GM21723 (cell line): Measurements from ENCODE around the gene ZNF136.

Experiments used
- ATAC-seq: cut with Tn5 transposase; IDR thresholded peaks from one replicate; pipeline ENCODE4 v1.9.1; 2021; ENCODE audit warnings: mild to moderate bottlenecking, moderate library complexity; ENCODE audit not compliant: unreplicated experiment

ZNF136 gene

DNA sequence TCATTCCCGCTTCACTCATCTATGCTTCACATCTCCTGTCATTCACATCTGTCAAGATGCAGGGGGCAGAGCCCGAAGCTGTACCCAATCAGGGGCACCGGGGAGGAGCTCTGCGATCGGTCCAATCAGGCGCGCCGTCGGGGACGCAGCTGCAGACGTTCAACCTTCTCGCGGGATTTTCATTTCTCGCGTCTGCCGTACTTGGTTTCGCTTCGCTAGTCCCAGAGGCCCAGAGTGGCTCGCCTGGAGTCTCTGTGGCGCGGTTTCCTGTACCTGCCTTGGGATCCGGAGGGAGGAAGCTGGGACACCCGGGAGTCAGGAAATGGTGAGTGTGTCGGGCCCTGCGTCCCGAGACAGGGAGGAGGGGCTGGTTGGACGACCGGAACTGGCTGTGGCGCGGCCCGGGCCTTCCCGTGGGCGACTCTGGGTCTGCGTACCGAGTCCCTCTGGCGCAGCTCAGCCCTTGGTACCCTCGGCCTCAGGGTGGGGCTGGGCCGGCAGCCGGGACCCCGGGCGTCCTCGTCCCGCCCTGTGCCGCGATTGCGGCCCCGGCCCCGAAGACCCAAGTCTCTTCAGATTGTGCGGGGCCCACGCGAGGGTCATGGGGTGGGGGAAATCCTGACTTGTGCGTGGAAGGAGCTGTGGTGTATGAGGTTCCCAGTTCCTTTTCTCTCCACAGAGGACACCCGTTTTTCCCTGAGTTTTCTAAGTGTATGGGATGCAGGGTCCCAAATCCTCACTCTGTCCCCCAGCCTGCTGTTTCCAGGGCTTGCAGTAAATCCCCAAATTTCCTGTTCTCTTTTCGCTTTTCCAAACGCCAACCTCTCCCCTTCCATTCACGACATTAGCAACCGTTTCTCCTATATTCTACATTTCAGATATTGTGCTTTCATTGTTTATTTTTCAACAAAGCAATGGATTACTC lies at the start of gene ZNF136:
Gene ZNF136 (plus strand): TSS at position 215 of the 925 bp plus-strand sequence. CDS start 108 bp downstream, at position 323.
- peak; percentile 90 for ATAC-seq

GRCh38 chr19:12113121-12113520 lies 49.8 kb upstream of the ZNF136 start:
- no peak for ATAC-seq

GRCh38 chr19:12117201-12117970 lies 45.5 kb upstream of the ZNF136 start:
- ATAC-seq, result no peak

DNA sequence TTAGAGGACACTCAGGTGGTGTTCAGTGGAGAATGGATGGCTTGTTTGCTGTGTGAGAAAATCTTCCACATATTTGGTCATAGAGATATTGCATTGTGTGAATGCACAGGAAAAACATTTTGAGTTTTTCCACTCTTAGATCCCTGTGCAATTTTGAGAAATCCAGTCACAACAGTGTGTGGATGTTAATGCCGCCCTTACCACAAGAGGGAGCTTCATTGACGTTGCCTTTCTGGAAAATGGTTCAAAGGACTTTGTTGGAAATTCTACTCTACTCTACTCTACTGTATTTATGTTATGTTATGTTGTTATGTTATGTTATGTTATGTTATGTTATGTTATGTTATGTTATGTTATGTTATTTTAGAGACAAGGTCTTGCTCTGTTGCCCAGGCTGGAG lies 36.2 kb upstream of the ZNF136 start:
- ATAC-seq, result no peak

DNA sequence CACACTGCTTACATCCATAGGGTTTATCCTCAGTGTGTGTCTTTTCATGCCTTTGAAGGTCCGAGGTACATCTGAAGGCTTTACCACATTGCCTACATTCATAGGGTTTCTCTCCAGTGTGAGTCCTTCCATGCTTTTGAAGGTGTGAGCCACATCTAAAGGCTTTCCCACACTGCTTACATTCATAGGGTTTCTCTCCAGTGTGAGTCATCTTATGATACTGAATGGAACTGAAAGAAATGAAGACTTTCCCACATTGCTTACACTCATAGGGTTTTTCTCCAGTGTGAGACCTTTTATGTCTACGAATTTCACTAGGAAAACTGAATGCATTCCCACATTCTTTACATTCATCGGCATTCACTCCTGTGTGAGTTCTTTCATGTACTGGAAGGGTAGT lies 29.8 kb upstream of the ZNF136 start:
- ATAC-seq, result no peak

- no peak for ATAC-seq
Observed at GRCh38 chr19:12137221-12137940, 25.5 kb upstream of the ZNF136 start.

- no peak for ATAC-seq
Observed at GRCh38 chr19:12139269-12139668, 23.6 kb upstream of the ZNF136 start.

DNA sequence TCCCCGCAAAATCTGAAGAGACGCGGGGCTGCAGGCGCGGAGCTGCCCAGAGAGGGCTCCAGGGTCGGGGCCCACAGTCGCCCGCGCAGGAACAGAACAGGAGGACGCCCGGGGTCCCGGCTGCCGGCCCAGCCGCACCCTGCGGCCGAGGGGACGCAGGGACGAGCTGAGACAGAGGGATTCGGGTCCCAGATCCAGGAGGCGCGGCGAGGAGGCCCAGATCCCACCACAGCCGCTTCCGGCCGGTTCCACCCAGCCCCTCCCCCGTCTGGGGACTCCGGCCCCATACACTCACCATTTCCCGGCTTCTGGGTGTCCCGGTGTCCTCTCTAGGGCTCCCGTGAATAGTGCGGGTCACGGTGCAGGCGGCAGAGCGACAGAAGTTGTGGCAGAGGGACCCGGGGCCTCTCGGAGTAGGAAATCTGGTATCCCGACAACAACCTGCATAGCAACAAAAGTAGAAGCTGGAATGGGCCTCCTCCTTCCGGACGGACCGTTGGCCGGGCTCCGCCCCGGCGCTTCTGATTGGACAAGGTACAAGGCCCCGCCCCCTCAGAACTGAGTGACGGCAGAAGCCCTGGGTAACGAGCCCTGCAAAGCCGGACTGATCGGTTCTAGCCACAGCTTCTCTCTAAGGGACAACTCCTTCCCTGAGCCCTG lies 22.9 kb upstream of the ZNF136 start, which contains the start of gene ZNF20:
Gene ZNF20 (minus strand): TSS at position 466 of the 660 bp plus-strand sequence. CDS start 168 bp downstream, at position 298.
- ATAC-seq, result peak; percentile 90

GRCh38 chr19:12140545-12141404 lies 22.1 kb upstream of the ZNF136 start:
- peak; percentile 48 for ATAC-seq

DNA sequence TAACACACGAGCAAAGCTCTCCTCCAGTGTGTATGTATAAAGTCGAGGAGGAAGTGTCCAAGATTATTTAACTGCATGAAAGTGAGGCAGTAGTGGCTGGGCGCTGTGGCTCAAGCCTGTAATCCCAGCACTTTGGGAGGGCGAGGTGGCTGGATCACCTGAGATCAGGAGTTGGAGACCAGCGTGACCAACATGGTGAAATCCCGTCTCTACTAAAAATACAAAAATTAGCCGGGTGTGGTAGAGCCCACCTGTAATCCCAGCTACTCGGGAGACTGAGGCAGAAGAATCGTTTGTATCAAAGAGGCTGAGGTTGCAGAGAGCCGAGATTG lies 21.5 kb upstream of the ZNF136 start:
- ATAC-seq, result no peak

DNA sequence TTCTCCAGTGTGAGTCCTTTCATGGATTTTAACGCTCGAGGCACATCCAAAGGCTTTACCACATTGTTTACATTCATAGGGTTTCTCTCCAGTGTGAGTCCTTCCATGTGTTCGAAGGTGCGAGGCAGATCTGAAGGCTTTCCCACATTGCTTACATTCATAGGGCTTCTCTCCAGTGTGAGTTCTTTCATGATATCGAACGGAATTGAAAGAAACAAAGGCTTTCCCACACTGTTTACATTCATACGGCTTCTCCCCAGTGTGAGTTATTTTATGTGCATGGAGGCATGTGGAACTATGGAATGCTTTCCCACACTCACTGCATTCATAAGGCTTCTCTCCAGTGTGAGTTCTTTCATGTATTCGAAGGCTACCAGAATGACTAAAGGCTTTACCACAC lies 17.5 kb upstream of the ZNF136 start:
- ATAC-seq, result no peak

DNA sequence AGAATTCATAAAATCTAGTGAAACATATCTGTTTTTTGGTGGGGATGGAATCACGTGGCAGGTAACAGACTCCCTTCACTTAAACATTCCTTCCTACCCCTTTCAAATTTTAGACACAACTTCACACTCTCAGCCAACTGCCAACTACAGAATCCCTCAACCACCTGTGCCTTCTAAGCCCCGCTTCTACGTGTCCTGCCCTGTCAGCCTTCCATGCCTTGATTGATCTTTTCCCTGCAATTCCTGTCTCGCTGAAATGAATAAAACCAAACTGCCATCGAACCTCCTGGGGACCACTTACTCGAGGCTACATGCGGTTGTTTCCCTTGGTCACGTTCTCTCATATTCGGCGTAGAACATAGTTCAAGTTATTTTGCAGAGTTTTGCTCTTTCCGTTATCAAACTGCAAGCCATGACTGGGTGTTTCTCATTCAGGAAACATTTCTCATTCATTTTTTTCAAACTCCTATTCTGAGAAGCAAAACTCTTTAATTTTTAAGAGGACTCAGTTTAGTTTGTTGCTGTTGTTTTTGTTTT lies 7.5 kb upstream of the ZNF136 start:
- ATAC-seq, result no peak

- ATAC-seq, result peak; percentile 68
Observed at GRCh38 chr19:12156223-12157058, 6.5 kb upstream of the ZNF136 start, which contains the start of gene ZNF625. ZNF625 (minus strand) TSS chr19:12156734; CDS start chr19:12156558, 176 bp downstream.

DNA sequence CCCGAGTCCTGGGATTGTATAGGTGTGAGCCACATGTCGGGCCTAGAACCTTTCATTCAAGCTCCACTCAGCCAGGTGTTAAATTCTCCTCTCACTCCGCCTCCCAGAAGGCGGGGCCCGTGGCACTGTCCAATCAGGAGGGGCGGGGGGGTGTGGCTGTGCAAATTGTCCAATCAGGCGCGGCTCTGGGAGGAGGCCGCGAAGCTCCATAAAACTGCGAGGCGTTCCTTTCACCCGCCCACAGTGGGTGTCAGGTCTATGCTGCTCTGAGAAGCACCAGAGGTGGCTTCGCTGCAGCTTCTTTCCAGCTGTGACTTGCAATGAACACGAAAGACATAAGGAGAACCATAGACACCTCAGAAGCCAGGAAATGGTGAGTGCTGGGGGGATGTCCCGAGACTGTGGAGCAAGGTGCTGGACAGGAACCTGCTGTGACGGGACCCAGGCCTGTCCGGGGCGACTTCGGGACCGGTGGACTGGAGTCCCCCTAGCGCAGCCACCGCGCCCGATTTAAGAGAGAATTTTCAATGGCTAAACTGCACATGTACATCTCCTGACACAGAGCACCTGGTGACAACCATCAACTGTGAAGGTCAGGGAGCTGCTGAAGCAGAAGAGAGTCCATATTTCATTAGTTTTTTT lies 3.0 kb upstream of the ZNF136 start:
- ATAC-seq, result no peak

- ATAC-seq, result no peak
Observed at GRCh38 chr19:12162513-12162881, 399 bp upstream of the ZNF136 start.

GRCh38 chr19:12163826-12164225 lies 930 bp downstream of the ZNF136 start:
- ATAC-seq, result no peak

- ATAC-seq, result no peak
Observed at GRCh38 chr19:12166626-12167025, 3.7 kb downstream of the ZNF136 start.

GRCh38 chr19:12180377-12180776 lies 17.5 kb downstream of the ZNF136 start:
- no peak for ATAC-seq
